ENCODE measurements around the gene EGR2.
A peak's percentile ranks its signal among the peaks of the same experiment; 100 is the strongest.

The EGR2 gene

DNA sequence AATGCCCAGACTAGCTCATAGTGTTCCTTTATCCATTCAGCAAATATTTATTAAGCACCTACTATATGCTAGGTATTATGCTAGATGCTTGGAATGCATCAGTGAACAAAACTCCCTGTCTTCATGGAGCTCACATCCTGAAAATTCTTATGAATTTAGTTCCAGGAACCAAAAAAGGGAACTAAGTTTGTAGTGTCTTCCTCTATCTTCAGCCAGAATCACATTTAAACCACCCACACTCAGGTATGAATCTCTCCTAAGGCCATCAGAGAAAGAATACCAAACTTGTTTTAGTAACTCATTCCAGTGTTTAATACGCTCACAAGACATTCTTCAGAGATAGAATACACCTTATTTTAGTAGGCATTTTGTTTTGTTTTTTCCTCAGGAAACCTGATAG lies 10.1 kb upstream of the EGR2 start:
- TF ChIP-seq CTCF (IDR thresholded peaks at IDR 0.05; ENCODE audit: control extremely low read depth, extremely low read depth, low read depth, missing control alignments), result no peak
- no peak for DNase-seq (ENCODE audit: extremely low spot score)
- POLR2A ChIA-PET, result no interaction called here
- CTCF ChIA-PET, result interaction anchor here (8.4 kb wide), 1 partner anchor 8 kb away, joined by 67 read pairs; the partner anchor contains the start of gene EGR2

GRCh38 chr10:62820586-62820985 lies 4.4 kb upstream of the EGR2 start:
- no peak for DNase-seq (ENCODE audit: extremely low spot score)
- no peak for TF ChIP-seq CTCF (IDR thresholded peaks at IDR 0.05; ENCODE audit: control extremely low read depth, extremely low read depth, low read depth, missing control alignments)
- ChIA-PET POLR2A (no interaction called here), CTCF (interaction anchor here (1.0 to 5.5 kb wide), 3 partner anchors 181 to 225 kb away, joined by 3 to 59 read pairs (median 3); no protein-coding TSS in a partner anchor)

GRCh38 chr10:62819141-62819920 lies 3.2 kb upstream of the EGR2 start:
- CTCF ChIA-PET, result interaction anchor here (0.7 to 16.5 kb wide), 42 partner anchors 10 to 382 kb away, joined by 3 to 239 read pairs (median 4); partner anchors contain the start of genes ADO and NRBF2
- TF ChIP-seq CTCF (IDR thresholded peaks at IDR 0.05; ENCODE audit: control extremely low read depth, extremely low read depth, low read depth, missing control alignments), result no peak
- POLR2A ChIA-PET, result interaction anchor here (1.0 kb wide), 1 partner anchor 86 kb away, joined by 9 read pairs; no protein-coding TSS in a partner anchor
- DNase-seq (ENCODE audit: extremely low spot score), result no peak

- peak; percentile 48 for TF ChIP-seq CTCF (IDR thresholded peaks at IDR 0.05; ENCODE audit: control extremely low read depth, extremely low read depth, low read depth, missing control alignments)
- POLR2A ChIA-PET, result interaction anchor here (0.6 to 1.0 kb wide), 2 partner anchors 85 to 203 kb away, joined by 3 to 9 read pairs; no protein-coding TSS in a partner anchor
- DNase-seq (ENCODE audit: extremely low spot score), result peak; percentile 63
- CTCF ChIA-PET, result interaction anchor here (0.7 to 16.5 kb wide), 62 partner anchors 9 to 381 kb away, joined by 3 to 239 read pairs (median 4); partner anchors contain the start of genes ADO and NRBF2
Observed at GRCh38 chr10:62818426-62819011, 2.4 kb upstream of the EGR2 start.

DNA sequence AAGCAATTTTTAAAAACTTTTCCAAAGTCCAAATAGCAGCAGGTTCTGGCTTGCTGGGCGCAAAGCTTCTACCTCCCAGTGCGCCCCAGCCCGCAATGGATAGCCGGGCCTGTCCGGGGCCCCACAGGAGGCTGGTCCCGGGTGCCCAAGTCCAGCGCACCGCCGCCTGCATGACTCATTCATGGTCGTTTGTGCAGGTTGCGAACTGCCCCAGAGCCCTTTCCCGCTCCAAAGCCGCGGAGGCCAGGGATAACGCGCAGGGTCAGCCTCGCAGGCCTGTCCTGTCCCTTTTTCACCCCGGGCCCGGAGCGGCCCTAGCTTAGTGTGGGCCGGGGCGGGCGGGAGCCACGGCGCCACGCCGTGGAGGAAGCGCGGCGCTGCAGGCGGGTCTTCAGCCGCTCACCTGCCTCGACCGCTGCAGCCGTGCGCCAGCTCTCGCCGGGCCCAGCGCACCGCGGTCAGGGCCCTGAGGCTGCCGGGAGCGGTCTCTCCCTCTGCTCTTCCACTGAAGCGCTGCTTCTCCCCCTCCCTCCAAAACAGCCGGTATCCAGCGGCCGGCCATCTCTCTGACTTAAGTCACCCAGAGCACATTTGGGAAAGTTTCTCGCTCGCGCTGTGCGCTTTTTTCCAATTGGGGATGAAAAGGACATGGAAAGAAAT lies 1.7 kb upstream of the EGR2 start:
- ChIA-PET POLR2A (interaction anchor here (0.6 to 1.2 kb wide), 8 partner anchors 13 to 315 kb away, joined by 3 to 9 read pairs (median 5); partner anchors contain the start of gene NRBF2), CTCF (interaction anchor here (0.6 to 16.5 kb wide), 59 partner anchors 8 to 381 kb away, joined by 3 to 239 read pairs (median 4); partner anchors contain the start of genes ADO and NRBF2)
- peak; percentile 78 for TF ChIP-seq CTCF (IDR thresholded peaks at IDR 0.05; ENCODE audit: control extremely low read depth, extremely low read depth, low read depth, missing control alignments)
- peak; percentile 88 for DNase-seq (ENCODE audit: extremely low spot score)

Measured in GM10248 (cell line).